ENCODE measurements around the gene MDFI. TPM values are rescaled to one million over a fixed set of nuclear protein-coding genes. Genes with fewer than 3 reads are reported as not detected.

Gene MDFI
- total and polyA plus RNA-seq, 4 donors = 0.13 to 22.3 (median 7.4) TPM

GRCh38 chr6:41623330-41623729 is 14.9 kb upstream of the MDFI start:
- intact Hi-C loops (cut with DNase I) = no loop called here
- no peak overlapping the region for H3K4me3 ChIP-seq (ENCODE audit: low read length in 2 of 2)
- H3K4me1 ChIP-seq (ENCODE audit: control insufficient read depth in 1 of 2, insufficient read depth in 2 of 2, low read length in 2 of 2) = no peaks in the 10 kb centered on the region
- DNase-seq (no peak), ATAC-seq (ENCODE audit: low FRiP score) (no peak)
- peaks cover 0 to 1% of the 10 kb centered on the region in 2 donors for H3K27me3 ChIP-seq (ENCODE audit: control insufficient read depth in 1 of 2, insufficient read depth in 2 of 2, low read length in 1 of 2)
- peaks cover 10% of the 10 kb centered on the region for H3K9me3 ChIP-seq (ENCODE audit: control insufficient read depth, low read length)
- WGBS, 2 donors = 82 to 83% methylated on average over 6 of the region's 6 CpGs
- no peak overlapping the region for H3K27ac ChIP-seq (ENCODE audit: low read depth in 1 of 2, low read length in 2 of 2)
- no peaks in the 10 kb centered on the region for H3K36me3 ChIP-seq (ENCODE audit: control insufficient read depth in 1 of 2, insufficient read depth in 2 of 2, low read length in 1 of 2)

DNA sequence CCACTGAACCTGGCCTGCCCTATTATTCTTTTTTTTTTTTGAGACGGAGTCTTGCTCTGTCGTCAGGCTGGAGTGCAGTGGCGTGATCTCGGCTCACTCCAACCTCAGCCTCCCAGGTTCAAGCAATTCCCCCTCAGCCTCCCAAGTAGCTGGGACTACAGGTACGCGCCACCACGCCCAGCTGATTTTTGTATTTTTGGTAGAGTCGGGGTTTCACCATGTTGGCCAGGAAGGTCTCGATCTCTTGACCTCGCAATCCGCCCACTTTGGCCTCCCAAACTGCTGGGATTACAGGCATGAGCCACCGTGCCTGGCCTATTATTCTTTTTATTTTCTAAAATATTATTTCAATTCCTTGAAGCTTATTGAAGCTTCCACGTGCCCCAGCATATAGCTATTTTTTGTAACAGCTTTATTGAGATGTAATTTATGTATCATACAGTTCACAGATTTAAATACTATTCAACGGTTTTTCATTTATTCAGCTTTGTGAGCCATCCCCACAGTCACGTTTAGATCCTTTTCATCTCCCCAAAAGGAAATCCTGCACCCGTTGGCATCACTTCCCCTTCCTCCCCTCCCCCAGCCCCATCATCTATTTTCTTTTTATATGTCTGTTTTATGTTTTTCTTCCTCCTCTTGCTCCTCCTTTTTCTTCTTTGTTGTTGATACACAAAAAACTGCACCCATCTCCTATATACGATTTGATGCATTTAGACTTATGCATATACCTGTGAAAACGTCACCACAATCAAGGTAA is 13.5 kb upstream of the MDFI start:
- Histone ChIP-seq H3K4me3 (ENCODE audit: low read length in 2 of 2) (no peak overlapping the region), H3K9me3 (ENCODE audit: control insufficient read depth, low read length) (peaks cover 10% of the 10 kb centered on the region), H3K36me3 (ENCODE audit: control insufficient read depth in 1 of 2, insufficient read depth in 2 of 2, low read length in 1 of 2) (no peaks in the 10 kb centered on the region), H3K4me1 (ENCODE audit: control insufficient read depth in 1 of 2, insufficient read depth in 2 of 2, low read length in 2 of 2) (no peaks in the 10 kb centered on the region), H3K27ac (ENCODE audit: low read depth in 1 of 2, low read length in 2 of 2) (no peak overlapping the region), H3K27me3 (ENCODE audit: control insufficient read depth in 1 of 2, insufficient read depth in 2 of 2, low read length in 1 of 2) (peaks cover 0 to 1% of the 10 kb centered on the region in 2 donors)
- intact Hi-C loops (cut with DNase I) = no loop called here
- peak in 1 of 2 donors; percentile 24 for DNase-seq
- WGBS, 2 donors = 87 to 89% methylated on average over 18 of the region's 18 CpGs
- no peak for ATAC-seq (ENCODE audit: low FRiP score)

DNA sequence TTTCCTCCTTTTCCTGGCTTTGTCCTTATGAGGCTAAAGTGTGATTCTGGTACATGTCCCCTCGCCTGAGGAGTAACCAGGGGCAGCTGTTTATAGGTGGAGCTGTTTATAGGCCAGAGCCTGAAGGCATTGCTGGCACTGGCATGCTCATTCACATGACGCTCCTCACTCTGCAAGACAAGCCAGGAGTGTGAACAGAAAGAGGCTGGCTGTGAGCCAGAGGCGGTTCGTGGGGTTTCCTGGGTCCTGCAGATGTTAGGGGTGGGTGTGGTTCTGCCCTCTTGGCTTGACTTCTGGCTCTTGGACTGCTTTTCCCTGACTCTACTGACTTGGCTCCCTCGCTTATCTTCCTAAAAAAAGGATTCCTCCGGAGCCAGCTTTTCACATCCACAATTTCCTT is 12.8 kb upstream of the MDFI start:
- Histone ChIP-seq H3K9me3 (ENCODE audit: control insufficient read depth, low read length) (peaks cover 9% of the 10 kb centered on the region), H3K36me3 (ENCODE audit: control insufficient read depth in 1 of 2, insufficient read depth in 2 of 2, low read length in 1 of 2) (no peaks in the 10 kb centered on the region), H3K27me3 (ENCODE audit: control insufficient read depth in 1 of 2, insufficient read depth in 2 of 2, low read length in 1 of 2) (peaks cover 0 to 1% of the 10 kb centered on the region in 2 donors), H3K4me1 (ENCODE audit: control insufficient read depth in 1 of 2, insufficient read depth in 2 of 2, low read length in 2 of 2) (no peaks in the 10 kb centered on the region), H3K27ac (ENCODE audit: low read depth in 1 of 2, low read length in 2 of 2) (no peak overlapping the region), H3K4me3 (ENCODE audit: low read length in 2 of 2) (no peak overlapping the region)
- intact Hi-C loops (cut with DNase I) = no loop called here
- DNase-seq = peak; percentile 30 to 58
- ATAC-seq (ENCODE audit: low FRiP score) = no peak
- WGBS, 2 donors = 32 to 34% methylated on average over 6 of the region's 6 CpGs

- no peaks in the 10 kb centered on the region for H3K4me1 ChIP-seq (ENCODE audit: control insufficient read depth in 1 of 2, insufficient read depth in 2 of 2, low read length in 2 of 2)
- peaks cover 0 to 1% of the 10 kb centered on the region in 2 donors for H3K27me3 ChIP-seq (ENCODE audit: control insufficient read depth in 1 of 2, insufficient read depth in 2 of 2, low read length in 1 of 2)
- ATAC-seq (ENCODE audit: low FRiP score) = no peak
- no peak for DNase-seq
- intact Hi-C loops (cut with DNase I) = no loop called here
- 94 to 95% methylated on average over 4 of the region's 4 CpGs for WGBS, 2 donors
- no peak overlapping the region for H3K27ac ChIP-seq (ENCODE audit: low read depth in 1 of 2, low read length in 2 of 2)
- no peak overlapping the region for H3K4me3 ChIP-seq (ENCODE audit: low read length in 2 of 2)
- no peaks in the 10 kb centered on the region for H3K36me3 ChIP-seq (ENCODE audit: control insufficient read depth in 1 of 2, insufficient read depth in 2 of 2, low read length in 1 of 2)
- H3K9me3 ChIP-seq (ENCODE audit: control insufficient read depth, low read length) = peaks cover 5% of the 10 kb centered on the region
Observed at GRCh38 chr6:41626022-41626421, 12.2 kb upstream of the MDFI start.

DNA sequence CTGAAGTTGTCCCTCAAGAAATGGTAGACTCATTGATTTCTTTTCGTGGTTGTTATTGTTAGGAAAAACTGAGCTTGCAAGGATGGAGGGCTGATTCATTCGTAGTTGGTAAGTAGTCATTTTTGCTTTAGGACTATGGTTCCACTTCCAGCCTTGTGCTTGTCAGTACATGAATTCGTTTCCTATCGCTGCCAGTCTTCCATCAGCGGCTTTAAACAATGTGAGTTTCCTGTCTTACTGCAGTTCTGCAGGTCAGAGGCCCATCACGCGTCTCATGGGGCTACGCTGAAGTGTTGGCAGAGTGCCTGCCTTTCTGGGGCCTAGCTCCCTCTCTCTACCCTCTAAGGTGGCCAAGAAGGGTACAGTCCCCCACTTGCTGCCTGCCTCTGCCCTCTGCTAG is 11.4 kb upstream of the MDFI start:
- H3K27me3 ChIP-seq (ENCODE audit: control insufficient read depth in 1 of 2, insufficient read depth in 2 of 2, low read length in 1 of 2) = peaks cover 0 to 1% of the 10 kb centered on the region in 2 donors
- WGBS, 2 donors = 69 to 78% methylated on average over 8 of the region's 8 CpGs
- no peaks in the 10 kb centered on the region for H3K36me3 ChIP-seq (ENCODE audit: control insufficient read depth in 1 of 2, insufficient read depth in 2 of 2, low read length in 1 of 2)
- H3K4me1 ChIP-seq (ENCODE audit: control insufficient read depth in 1 of 2, insufficient read depth in 2 of 2, low read length in 2 of 2) = no peaks in the 10 kb centered on the region
- ATAC-seq (ENCODE audit: low FRiP score) (no peak), DNase-seq (peak; percentile 20 to 32)
- H3K27ac ChIP-seq (ENCODE audit: low read depth in 1 of 2, low read length in 2 of 2) = no peak overlapping the region
- H3K4me3 ChIP-seq (ENCODE audit: low read length in 2 of 2) = no peak overlapping the region
- intact Hi-C loops (cut with DNase I) = no loop called here
- peaks cover 5% of the 10 kb centered on the region for H3K9me3 ChIP-seq (ENCODE audit: control insufficient read depth, low read length)

DNA sequence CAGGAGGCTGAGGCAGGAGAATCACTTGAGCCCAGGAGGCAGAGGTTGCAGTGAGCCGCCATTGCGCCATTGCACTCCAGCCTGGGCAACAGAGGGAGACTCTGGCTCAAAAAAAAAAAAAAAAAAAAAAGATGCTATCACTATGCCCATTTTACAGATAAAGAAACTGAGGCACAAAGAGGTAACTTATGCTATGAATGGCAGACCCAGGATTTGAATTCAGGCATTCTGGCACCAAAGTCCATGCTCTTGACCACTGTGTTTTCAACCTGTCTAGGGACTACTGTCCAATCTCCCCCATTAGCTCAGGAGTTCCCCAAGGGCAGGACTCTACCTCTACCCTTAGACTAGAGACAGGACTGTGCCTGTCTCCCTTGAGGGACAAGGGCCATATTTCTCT is 9.1 kb upstream of the MDFI start:
- Histone ChIP-seq H3K27ac (ENCODE audit: low read depth in 1 of 2, low read length in 2 of 2) (no peak overlapping the region), H3K36me3 (ENCODE audit: control insufficient read depth in 1 of 2, insufficient read depth in 2 of 2, low read length in 1 of 2) (no peaks in the 10 kb centered on the region), H3K4me3 (ENCODE audit: low read length in 2 of 2) (no peak overlapping the region), H3K9me3 (ENCODE audit: control insufficient read depth, low read length) (no peaks in the 10 kb centered on the region), H3K4me1 (ENCODE audit: control insufficient read depth in 1 of 2, insufficient read depth in 2 of 2, low read length in 2 of 2) (no peaks in the 10 kb centered on the region), H3K27me3 (ENCODE audit: control insufficient read depth in 1 of 2, insufficient read depth in 2 of 2, low read length in 1 of 2) (peaks cover 0 to 1% of the 10 kb centered on the region in 2 donors)
- no peak for DNase-seq
- intact Hi-C loops (cut with DNase I) = no loop called here
- 98 to 100% methylated on average over 2 of the region's 2 CpGs for WGBS, 2 donors
- ATAC-seq (ENCODE audit: low FRiP score) = no peak

DNA sequence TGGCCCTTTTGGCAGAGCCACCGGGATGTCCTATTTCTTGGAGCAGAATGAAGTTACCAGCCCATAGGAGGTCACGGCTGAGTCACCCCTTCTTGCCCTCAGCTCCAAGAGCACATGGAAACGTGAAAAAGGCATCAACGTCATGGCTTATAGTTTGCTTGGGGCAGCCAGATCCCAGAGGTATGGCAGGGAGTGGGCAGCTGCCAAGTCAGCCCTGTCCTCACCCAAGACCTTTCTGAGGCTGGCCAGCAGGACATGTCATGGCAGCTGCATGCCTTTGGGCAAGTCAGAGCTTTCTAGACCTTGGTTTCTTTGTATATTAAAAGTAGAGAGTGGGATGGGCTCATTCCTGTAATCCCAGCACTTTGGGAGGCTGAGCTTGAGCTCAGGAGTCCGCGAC is 8.2 kb upstream of the MDFI start:
- peaks cover 0 to 1% of the 10 kb centered on the region in 2 donors for H3K27me3 ChIP-seq (ENCODE audit: control insufficient read depth in 1 of 2, insufficient read depth in 2 of 2, low read length in 1 of 2)
- H3K27ac ChIP-seq (ENCODE audit: low read depth in 1 of 2, low read length in 2 of 2) = no peak overlapping the region
- no peaks in the 10 kb centered on the region for H3K36me3 ChIP-seq (ENCODE audit: control insufficient read depth in 1 of 2, insufficient read depth in 2 of 2, low read length in 1 of 2)
- no peaks in the 10 kb centered on the region for H3K4me1 ChIP-seq (ENCODE audit: control insufficient read depth in 1 of 2, insufficient read depth in 2 of 2, low read length in 2 of 2)
- H3K4me3 ChIP-seq (ENCODE audit: low read length in 2 of 2) = no peak overlapping the region
- WGBS, 2 donors = 87 to 89% methylated on average over 6 of the region's 6 CpGs
- no peak for DNase-seq
- no peak for ATAC-seq (ENCODE audit: low FRiP score)
- no peaks in the 10 kb centered on the region for H3K9me3 ChIP-seq (ENCODE audit: control insufficient read depth, low read length)
- intact Hi-C loops (cut with DNase I) = no loop called here

DNA sequence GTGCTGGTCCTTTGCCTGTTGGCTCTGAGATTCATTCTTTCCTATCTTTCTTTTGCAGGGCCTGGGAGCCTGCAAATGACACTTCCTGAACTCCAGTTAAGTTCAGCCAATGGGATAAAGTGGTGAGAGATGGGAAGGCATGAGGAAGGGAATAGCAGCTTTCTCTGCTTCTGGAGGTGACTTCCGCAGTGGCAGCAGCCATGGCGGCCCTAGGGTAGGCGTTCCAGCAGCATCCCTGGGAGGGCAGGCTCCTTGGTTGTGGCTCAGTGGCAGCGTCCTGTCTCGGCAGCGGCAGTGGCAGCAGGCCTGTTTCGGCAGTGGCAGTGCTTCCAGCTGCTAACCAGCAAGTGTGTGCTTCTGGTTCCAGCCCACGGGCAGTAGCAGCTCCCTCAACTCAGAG is 7.3 kb upstream of the MDFI start:
- intact Hi-C loops (cut with DNase I) = no loop called here
- DNase-seq = peak in 1 of 2 donors; percentile 28

DNA sequence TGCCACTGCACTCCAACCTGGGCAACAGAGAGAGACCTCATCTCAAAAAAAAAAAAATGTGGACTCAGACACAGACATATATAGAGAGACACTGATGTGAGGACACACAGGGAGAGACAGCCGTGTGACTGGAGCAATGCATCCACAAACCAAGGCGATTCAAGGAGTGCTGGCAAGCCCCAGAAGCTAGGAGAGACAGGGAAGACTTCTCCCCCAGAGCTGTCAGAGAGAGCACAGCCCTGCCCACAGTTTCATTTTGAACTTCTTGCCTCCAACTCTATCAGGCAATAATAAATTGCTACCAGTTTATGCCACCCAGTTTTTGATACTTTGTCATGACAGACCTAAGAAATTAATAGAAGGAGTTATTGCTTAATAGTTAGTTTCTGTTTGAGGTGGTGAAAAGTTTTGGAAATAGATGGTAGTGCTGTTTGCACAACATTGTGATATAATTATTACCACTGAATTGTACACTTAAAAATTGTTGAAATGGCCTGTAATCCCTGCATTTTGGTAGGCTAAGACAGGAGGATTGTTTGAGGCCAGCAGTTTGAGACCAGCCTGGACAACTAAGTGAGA is 5.1 kb upstream of the MDFI start:
- intact Hi-C loops (cut with DNase I) = no loop called here
- WGBS, 2 donors = 86 to 89% methylated on average over 2 of the region's 2 CpGs
- Histone ChIP-seq H3K4me1 (ENCODE audit: control insufficient read depth in 1 of 2, insufficient read depth in 2 of 2, low read length in 2 of 2) (no peaks in the 10 kb centered on the region), H3K9me3 (ENCODE audit: control insufficient read depth, low read length) (no peaks in the 10 kb centered on the region), H3K36me3 (ENCODE audit: control insufficient read depth in 1 of 2, insufficient read depth in 2 of 2, low read length in 1 of 2) (no peaks in the 10 kb centered on the region), H3K27ac (ENCODE audit: low read depth in 1 of 2, low read length in 2 of 2) (no peak overlapping the region), H3K4me3 (ENCODE audit: low read length in 2 of 2) (no peak overlapping the region), H3K27me3 (ENCODE audit: control insufficient read depth in 1 of 2, insufficient read depth in 2 of 2, low read length in 1 of 2) (no peaks in the 10 kb centered on the region)
- DNase-seq (peak in 1 of 2 donors; percentile 14), ATAC-seq (ENCODE audit: low FRiP score) (no peak)

More for the DNA sequence above, 7.3 kb upstream of the MDFI start:
- no peaks in the 10 kb centered on the region for H3K4me1 ChIP-seq (ENCODE audit: control insufficient read depth in 1 of 2, insufficient read depth in 2 of 2, low read length in 2 of 2)
- WGBS, 2 donors = 92 to 93% methylated on average over 8 of the region's 8 CpGs
- ATAC-seq (ENCODE audit: low FRiP score) = no peak
- H3K4me3 ChIP-seq (ENCODE audit: low read length in 2 of 2) = no peak overlapping the region
- H3K27ac ChIP-seq (ENCODE audit: low read depth in 1 of 2, low read length in 2 of 2) = no peak overlapping the region
- H3K36me3 ChIP-seq (ENCODE audit: control insufficient read depth in 1 of 2, insufficient read depth in 2 of 2, low read length in 1 of 2) = no peaks in the 10 kb centered on the region
- no peaks in the 10 kb centered on the region for H3K9me3 ChIP-seq (ENCODE audit: control insufficient read depth, low read length)
- H3K27me3 ChIP-seq (ENCODE audit: control insufficient read depth in 1 of 2, insufficient read depth in 2 of 2, low read length in 1 of 2) = no peaks in the 10 kb centered on the region
